ENCODE measurements around the gene TSLP.

DNA sequence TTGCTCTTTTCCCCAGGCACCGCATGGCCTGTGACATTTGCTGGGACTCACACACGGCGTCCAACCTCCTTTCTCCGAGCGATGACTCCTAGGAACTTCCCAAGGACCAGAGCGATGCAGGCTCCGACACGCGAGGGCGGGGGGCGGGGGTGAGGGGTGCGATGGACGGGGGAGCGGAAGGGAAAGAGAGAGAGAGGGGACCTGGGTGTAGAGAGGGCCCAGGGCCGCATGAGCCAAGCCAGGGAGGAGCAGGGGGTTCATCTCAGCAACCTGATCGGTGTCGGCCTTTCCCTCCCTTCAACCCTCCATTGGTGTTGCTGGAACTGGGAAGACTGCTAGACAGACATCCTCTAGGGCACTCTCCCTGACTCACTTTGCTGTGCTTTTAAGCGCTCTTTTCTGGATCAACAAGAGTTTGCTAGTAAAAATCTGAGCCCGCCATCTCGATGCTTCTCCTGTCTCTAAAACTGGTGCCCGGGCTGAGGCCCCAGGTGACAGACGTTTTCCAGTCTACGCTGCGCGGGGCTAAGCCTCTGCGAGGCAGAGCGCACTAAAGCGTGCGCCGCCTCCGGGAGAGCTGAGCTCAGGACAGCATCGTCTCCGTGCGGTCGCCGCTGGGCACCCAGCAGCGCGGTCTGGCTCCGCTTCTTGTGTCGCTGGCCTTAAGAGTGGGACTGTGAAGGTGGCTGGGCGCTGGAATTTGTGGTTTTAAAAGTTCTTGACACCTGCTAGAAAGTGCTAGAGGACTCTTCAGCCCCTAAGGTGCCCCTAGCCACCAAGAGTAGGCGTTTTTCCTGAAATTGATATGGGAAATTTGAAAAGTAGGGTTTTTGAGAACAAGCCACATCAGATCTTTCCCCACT lies 1.0 kb upstream of the TSLP start:
- TF ChIP-seq, protein P1, sequence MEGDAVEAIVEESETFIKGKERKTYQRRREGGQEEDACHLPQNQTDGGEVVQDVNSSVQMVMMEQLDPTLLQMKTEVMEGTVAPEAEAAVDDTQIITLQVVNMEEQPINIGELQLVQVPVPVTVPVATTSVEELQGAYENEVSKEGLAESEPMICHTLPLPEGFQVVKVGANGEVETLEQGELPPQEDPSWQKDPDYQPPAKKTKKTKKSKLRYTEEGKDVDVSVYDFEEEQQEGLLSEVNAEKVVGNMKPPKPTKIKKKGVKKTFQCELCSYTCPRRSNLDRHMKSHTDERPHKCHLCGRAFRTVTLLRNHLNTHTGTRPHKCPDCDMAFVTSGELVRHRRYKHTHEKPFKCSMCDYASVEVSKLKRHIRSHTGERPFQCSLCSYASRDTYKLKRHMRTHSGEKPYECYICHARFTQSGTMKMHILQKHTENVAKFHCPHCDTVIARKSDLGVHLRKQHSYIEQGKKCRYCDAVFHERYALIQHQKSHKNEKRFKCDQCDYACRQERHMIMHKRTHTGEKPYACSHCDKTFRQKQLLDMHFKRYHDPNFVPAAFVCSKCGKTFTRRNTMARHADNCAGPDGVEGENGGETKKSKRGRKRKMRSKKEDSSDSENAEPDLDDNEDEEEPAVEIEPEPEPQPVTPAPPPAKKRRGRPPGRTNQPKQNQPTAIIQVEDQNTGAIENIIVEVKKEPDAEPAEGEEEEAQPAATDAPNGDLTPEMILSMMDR (IDR thresholded peaks at IDR 0.05) = no peak
- no peak for TF ChIP-seq POLR2A (IDR thresholded peaks at IDR 0.05)
